GM13976 (cell line): ENCODE results near the gene UBE2K.
A peak's percentile ranks its signal among the peaks of the same experiment; 100 is the strongest.
"Not testable (repeated sequence)": the region's sequence is repeated elsewhere in the genome, so short reads cannot be mapped to it uniquely, and the experiment has no call there.

ENCODE experiments used
- DNase-seq: peaks from one replicate; pipeline ENCODE4 v3.0.0; 2012; ENCODE audit warnings: low spot score
- in situ Hi-C: fragments of 300-500 bp; cut with MboI; formaldehyde crosslinking; loops from one replicate; pipeline ENCODE4 v1.12.0; 2022; ENCODE audit warnings: low sequenced_read_pairs, mixed read lengths, inconsistent platforms; ENCODE audit not compliant: unreplicated experiment
- TF ChIP-seq, protein P1 (sequence below): IDR thresholded peaks from 2 replicates; pipeline ENCODE4 v1.5.1; 2012; ENCODE audit warnings: borderline replicate concordance, mild to moderate bottlenecking; ENCODE audit not compliant: insufficient read depth; ENCODE audit errors: extremely low read depth, missing control alignments, control extremely low read depth

Gene UBE2K, protein sequence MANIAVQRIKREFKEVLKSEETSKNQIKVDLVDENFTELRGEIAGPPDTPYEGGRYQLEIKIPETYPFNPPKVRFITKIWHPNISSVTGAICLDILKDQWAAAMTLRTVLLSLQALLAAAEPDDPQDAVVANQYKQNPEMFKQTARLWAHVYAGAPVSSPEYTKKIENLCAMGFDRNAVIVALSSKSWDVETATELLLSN

DNA sequence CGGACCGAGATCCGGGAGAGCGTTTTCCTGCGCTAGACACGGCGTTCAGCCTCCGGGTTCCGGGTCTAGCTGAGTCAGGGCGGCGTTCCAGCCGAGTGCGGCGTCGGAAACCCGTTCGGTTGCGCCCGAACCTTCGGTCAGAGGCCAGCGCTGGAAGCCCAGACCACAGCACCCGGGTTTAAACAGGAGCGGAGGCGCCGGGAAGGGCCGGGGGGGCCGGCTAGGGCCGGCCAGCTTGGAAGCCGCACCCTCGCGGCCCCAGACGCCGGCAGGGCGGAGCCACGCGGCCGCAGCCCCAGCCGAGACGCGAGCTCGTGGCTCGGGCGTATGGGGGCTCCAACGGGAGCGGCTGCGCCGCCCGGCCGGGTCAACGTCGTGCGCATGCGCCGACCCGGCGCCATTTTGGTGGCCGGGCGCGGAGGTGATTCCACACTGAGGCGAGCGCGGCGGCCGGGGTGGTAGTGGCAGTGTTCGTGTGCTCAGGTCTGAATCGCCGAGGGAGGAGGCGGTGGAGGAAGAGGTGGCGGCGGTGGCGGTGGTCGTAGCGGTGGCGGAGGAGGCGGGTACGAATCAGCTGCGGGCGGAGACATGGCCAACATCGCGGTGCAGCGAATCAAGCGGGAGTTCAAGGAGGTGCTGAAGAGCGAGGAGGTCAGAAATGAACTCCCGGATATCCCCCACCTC lies at the start of gene UBE2K:
Gene UBE2K, plus strand, starts transcription at position 397 of the 684 bp plus-strand sequence. Its CDS starts 192 bp downstream, at position 589.
- DNase-seq, result peak; percentile 95
- in situ Hi-C loops, result loop anchor here (10.0 kb wide), 1 partner anchor 277 kb away; the partner anchor contains the start of gene PDS5A
- TF ChIP-seq, protein P1, sequence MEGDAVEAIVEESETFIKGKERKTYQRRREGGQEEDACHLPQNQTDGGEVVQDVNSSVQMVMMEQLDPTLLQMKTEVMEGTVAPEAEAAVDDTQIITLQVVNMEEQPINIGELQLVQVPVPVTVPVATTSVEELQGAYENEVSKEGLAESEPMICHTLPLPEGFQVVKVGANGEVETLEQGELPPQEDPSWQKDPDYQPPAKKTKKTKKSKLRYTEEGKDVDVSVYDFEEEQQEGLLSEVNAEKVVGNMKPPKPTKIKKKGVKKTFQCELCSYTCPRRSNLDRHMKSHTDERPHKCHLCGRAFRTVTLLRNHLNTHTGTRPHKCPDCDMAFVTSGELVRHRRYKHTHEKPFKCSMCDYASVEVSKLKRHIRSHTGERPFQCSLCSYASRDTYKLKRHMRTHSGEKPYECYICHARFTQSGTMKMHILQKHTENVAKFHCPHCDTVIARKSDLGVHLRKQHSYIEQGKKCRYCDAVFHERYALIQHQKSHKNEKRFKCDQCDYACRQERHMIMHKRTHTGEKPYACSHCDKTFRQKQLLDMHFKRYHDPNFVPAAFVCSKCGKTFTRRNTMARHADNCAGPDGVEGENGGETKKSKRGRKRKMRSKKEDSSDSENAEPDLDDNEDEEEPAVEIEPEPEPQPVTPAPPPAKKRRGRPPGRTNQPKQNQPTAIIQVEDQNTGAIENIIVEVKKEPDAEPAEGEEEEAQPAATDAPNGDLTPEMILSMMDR, result no peak

DNA sequence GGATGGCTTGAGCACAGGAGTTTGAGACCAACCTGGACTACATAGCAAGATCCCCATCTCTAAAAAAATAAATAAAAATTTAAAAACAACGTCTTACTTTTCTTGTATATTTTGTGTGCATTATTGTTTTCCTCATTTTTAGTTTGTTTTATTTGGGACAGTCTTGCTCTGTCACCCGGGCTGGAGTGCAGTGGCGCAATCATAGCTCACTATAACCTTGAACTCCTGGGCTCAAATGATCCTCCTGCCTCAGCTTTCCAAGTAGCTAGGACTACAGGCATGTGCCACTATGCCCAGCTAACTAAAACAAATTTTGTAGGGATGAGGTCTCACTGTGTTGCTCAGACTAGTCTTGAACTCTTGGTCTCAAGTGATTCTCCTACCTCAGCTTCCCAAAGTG lies 49.7 kb upstream of the UBE2K start:
- no peak for DNase-seq
- TF ChIP-seq, protein P1, result no peak
- in situ Hi-C loops, result no loop called here

DNA sequence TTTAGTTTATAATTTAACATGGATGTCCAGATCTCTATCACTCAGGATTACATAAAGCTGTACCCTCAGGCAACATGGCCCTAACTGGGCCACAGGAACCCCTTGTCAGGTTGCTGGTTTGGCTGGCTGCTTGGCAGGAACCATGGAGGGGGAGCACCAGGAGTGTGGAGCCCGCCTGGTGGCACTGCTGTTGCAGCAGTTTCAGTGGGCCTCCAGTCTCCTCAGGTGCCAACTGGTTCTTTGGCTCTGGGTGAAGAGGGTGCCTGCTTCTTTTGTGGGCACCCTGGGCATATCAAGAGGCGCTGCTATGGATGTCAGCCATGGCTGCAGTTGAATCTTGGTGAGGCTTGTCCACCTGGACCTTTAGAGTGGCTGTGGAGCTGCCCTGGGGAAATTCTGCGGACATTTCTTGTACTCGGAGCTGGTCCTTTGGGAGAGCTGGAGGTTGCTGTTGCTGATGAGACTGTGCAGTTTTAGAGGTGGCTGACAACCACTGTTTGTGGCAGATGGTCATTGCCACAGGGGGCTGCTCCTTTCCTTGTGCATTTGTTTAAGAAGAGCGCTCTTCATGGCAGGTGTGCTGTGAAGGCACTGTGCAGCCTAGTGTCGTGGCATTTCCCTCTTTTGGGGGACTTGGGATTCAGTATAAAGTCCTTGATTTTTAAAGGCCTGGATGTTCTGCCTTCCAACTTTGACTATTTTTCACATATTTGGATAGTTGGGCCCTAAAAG lies 48.9 kb upstream of the UBE2K start:
- TF ChIP-seq, protein P1, result no peak
- in situ Hi-C loops, result no loop called here
- no peak for DNase-seq

DNA sequence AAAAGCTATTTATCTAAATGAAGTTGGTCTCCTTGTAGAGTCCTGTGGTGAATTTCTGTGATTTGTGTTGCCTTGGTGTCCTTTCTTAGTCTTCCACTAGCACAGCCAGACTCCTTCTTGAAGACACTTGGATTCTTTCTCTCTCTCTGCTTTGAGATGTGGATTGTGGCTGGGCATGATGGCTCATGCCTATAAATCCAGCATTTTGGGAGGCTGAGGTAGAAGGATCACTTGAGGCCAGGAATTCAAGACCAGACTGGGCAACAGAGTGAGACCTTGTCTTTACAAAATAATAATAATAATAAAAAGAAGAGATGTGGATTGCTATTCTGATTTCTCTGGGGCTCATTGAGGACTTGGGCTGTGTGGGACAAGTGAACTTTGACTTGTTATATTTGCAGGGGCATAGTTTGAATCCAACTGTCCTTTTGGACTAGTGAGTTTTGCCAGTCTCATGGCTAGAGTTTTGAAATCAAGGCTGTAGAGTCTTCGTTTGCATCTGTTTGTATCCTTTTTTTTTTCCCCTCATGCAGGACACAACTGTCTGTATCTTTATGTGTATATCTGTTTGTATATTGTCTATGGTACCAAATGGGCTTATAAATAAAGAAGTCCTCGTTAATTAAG lies 48.2 kb upstream of the UBE2K start:
- DNase-seq, result no peak
- in situ Hi-C loops, result no loop called here
- TF ChIP-seq, protein P1, result no peak

DNA sequence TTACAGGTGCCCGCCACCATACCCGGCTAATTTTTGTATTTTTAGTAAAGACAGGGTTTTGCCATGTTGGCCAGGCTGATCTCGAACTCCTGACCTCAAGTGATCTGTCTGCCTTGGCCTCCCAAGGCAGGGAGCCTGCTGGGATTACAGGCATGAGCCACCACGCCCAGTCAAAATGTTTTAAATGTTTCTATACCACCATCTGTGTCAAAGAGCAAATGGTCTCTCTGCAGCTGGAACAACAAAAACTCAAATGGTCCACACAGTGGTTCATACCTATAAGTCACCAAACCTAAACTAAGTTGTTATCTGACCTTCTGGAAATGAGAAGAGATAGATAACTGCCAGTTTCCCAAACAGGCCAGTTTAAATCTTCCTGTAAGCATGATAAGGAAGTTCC lies 46.4 kb upstream of the UBE2K start:
- DNase-seq, in situ Hi-C loops: not testable (repeated sequence)

DNA sequence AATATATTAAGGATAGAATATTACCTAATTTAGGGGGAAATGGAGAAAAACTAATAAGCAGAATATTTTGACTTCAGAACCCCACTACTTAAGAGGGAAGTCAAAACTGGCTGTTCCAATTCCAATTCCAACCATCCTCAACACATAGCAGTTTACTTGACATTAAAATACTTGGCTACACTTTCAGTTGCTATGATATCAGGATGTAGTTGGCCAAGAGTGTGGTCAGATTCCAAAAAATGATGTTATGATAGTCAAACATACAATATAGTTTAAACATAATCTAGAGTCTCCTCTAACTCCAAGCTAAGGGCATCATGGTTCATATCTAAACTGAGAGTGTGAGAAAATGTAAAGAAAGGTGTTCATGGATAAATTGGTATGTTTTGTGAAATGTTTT lies 42.7 kb upstream of the UBE2K start:
- in situ Hi-C loops, result no loop called here
- no peak for DNase-seq
- TF ChIP-seq, protein P1, result no peak

DNA sequence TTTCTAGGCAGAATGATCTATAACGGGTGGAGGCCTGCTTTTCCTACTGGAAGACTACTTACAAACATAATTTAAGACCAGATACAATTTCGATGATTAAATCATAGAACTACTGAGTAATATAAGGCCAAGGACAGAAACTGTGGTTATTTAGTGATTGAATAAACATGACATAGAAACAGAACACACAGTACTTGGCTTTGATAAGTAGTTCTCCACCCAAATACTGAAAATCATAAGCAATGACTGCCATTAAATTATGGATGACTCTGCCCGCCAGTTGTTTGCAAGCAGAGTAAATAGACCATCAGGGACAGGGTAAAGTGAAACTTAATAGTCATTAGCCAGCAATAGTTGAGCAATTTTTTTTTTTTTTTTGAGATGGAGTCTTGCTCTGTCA lies 42.1 kb upstream of the UBE2K start:
- in situ Hi-C loops, result no loop called here
- no peak for DNase-seq
- TF ChIP-seq, protein P1, result no peak

GRCh38 chr4:39656638-39657037 lies 41.3 kb upstream of the UBE2K start:
- in situ Hi-C loops, DNase-seq: not testable (repeated sequence)
